ENCODE measurements around the gene SH2D5.

DNA sequence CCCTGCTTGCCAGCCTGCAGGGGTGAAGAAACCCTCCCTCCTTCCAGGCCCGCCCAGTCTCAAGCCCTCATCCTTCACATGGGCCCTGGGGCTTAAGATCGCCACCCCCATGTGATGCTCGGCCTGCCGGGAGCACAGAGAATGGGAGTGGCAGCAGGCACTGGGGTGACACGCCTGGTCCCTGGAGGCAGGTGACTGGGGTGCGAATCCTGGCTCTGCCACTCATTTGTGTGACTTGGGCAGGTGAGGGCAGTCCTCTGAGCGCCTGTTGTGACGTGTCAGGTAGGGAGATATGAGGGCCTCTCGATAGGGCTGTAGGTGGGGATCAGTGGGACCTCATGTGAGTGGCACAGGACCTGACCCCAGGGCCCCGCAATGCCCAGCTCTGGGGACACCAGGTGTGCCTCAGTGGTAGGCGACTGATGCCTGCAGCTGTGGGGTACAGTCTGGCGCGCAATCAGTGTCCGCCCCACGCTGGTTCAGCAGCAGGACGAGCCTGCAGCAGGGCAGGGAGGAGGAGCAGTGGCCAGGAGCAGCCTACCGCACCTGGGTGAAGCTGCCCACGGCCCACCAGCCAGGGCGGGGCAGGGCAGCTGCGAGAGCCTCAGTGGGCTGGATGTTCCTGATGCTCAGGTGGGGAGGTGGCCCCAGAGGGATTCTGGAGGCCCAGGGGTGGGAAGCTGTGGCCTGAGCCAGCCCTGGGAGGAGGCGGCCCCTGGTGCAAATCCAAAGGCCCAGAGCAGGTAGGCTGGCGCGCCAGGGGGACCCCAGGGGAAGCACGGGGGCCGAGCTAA is 6.2 kb downstream of the SH2D5 start:
- TF ChIP-seq POLR2A (IDR thresholded peaks at IDR 0.05) (no peak), POLR2AphosphoS5 (IDR thresholded peaks at IDR 0.05; ENCODE audit: insufficient read depth in 1 of 2, low read depth in 1 of 2) (no peak)
- TF ChIP-seq, protein P1, sequence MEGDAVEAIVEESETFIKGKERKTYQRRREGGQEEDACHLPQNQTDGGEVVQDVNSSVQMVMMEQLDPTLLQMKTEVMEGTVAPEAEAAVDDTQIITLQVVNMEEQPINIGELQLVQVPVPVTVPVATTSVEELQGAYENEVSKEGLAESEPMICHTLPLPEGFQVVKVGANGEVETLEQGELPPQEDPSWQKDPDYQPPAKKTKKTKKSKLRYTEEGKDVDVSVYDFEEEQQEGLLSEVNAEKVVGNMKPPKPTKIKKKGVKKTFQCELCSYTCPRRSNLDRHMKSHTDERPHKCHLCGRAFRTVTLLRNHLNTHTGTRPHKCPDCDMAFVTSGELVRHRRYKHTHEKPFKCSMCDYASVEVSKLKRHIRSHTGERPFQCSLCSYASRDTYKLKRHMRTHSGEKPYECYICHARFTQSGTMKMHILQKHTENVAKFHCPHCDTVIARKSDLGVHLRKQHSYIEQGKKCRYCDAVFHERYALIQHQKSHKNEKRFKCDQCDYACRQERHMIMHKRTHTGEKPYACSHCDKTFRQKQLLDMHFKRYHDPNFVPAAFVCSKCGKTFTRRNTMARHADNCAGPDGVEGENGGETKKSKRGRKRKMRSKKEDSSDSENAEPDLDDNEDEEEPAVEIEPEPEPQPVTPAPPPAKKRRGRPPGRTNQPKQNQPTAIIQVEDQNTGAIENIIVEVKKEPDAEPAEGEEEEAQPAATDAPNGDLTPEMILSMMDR (IDR thresholded peaks at IDR 0.05) = no peak
